C1 segment of cervical spinal cord (tissue), 14 donors: Measurements from ENCODE around the gene CCBE1.
"Not testable (repeated sequence)": the region's sequence is repeated elsewhere in the genome, so short reads cannot be mapped to it uniquely, and the experiment has no call there.

Source experiments
- DNase-seq, 14 donors: peaks; one replicate each; lab custom pipeline; 2025; lab: John Stamatoyannopoulos, UW

Gene CCBE1

GRCh38 chr18:59715966-59716369 lies 18.7 kb upstream of the CCBE1 start:
- no peak for DNase-seq

- no peak for DNase-seq
Observed at GRCh38 chr18:59715445-59715844, 18.2 kb upstream of the CCBE1 start.

GRCh38 chr18:59714096-59714495 lies 16.9 kb upstream of the CCBE1 start:
- not testable (repeated sequence) for DNase-seq

- no peak for DNase-seq
Observed at GRCh38 chr18:59712311-59712710, 15.1 kb upstream of the CCBE1 start.

- no peak for DNase-seq
Observed at GRCh38 chr18:59708988-59709387, 11.8 kb upstream of the CCBE1 start.

GRCh38 chr18:59707306-59707705 lies 10.1 kb upstream of the CCBE1 start:
- DNase-seq, result no peak

- DNase-seq, result no peak
Observed at GRCh38 chr18:59706499-59706898, 9.3 kb upstream of the CCBE1 start.

- DNase-seq, result no peak
Observed at GRCh38 chr18:59705145-59705544, 7.9 kb upstream of the CCBE1 start.

- no peak for DNase-seq
Observed at GRCh38 chr18:59704146-59704545, 6.9 kb upstream of the CCBE1 start.

- no peak for DNase-seq
Observed at GRCh38 chr18:59701272-59701671, 4.0 kb upstream of the CCBE1 start.

- DNase-seq, result no peak
Observed at GRCh38 chr18:59700535-59700967, 3.3 kb upstream of the CCBE1 start.

- no peak for DNase-seq
Observed at GRCh38 chr18:59699750-59700534, 2.7 kb upstream of the CCBE1 start.

GRCh38 chr18:59699061-59699460 lies 1.8 kb upstream of the CCBE1 start:
- DNase-seq, result no peak

- DNase-seq, result no peak
Observed at GRCh38 chr18:59696311-59697235, 650 bp downstream of the CCBE1 start.

- no peak for DNase-seq
Observed at GRCh38 chr18:59695551-59695950, 1.7 kb downstream of the CCBE1 start.

GRCh38 chr18:59694824-59695223 lies 2.4 kb downstream of the CCBE1 start:
- no peak for DNase-seq

- DNase-seq, result no peak
Observed at GRCh38 chr18:59691996-59692395, 5.2 kb downstream of the CCBE1 start.

- DNase-seq, result no peak
Observed at GRCh38 chr18:59690996-59691395, 6.2 kb downstream of the CCBE1 start.

GRCh38 chr18:59690186-59690982 lies 6.8 kb downstream of the CCBE1 start:
- DNase-seq, result no peak

GRCh38 chr18:59689756-59690155 lies 7.5 kb downstream of the CCBE1 start:
- no peak for DNase-seq

GRCh38 chr18:59686260-59686659 lies 11.0 kb downstream of the CCBE1 start:
- no peak for DNase-seq

- DNase-seq, result no peak
Observed at GRCh38 chr18:59685501-59685900, 11.7 kb downstream of the CCBE1 start.
